ENCODE data around the gene UTP14A.

GRCh38 chrX:129953881-129954280, 47.9 kb downstream of the UTP14A start:
- no peak for TF ChIP-seq POLR2A (IDR thresholded peaks at IDR 0.05)
- TF ChIP-seq CTCF (IDR thresholded peaks at IDR 0.05), result no peak
